Measurements from ENCODE around the gene PRPF4.

DNA sequence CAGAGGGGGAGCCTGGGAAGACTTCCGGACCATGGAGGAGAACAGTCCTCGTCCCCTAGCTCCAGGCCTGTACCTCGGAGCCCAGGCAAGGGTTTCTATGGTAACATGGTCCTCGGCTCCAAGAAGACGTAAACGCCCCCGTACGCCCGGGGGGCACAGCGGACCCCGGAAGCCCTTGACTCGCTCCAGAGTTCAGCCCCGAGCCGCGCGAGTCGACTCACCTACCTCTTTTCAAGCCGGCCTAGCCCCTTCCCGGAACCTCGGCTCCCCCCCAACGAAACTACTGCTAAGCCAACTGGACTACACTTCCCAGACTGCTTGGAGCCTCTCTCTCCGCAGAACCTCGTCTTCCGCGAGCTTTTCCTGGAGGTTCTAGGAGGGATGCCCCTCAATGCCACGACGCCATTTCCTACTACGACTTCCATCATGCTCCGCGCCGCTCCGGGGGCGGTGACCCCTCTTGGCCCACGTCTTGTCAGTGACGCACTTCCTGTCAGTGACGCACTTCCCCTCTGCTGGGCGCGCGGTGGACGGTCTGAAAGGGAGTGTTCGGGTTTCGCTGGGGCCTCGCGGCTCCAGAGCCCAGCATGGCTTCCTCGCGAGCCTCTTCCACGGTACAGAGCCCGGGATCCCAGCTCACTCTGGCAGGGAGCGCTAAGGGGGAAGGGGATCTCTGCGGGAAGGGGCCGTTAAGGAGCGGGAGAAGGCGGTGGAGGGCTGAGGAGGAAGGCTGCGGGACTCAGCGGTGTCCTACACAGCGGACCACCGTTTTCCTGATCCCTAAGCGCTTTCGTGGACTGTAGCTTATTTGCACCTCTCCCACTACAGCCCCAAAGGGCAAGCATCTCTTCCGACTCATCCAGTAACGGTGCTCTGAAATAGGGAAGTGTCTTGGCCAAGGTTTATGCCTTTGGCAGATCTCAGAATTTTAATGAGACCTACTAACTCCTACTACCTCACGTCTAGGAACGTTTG lies at the start of gene PRPF4, which contains the start of gene CDC26:
- no peak for TF ChIP-seq EZH2 (IDR thresholded peaks at IDR 0.05; ENCODE audit: borderline replicate concordance, low read depth, low read length, severe bottlenecking)
- TF ChIP-seq CTCF (IDR thresholded peaks at IDR 0.05; ENCODE audit: extremely low read depth in 1 of 2, insufficient read depth in 1 of 2, low read depth in 1 of 2, low read length in 2 of 2) = no peak

All from endothelial cell of umbilical vein (primary cell).